Fibroblast of the aortic adventitia (primary cell): ENCODE results near the gene TRIM37. TPM values are rescaled to one million over a fixed set of nuclear protein-coding genes. Genes with fewer than 3 reads are reported as not detected.
A peak's percentile ranks its signal among the peaks of the same experiment; 100 is the strongest.

Experiments
- DNase-seq: peaks from one replicate; pipeline ENCODE4 v3.0.0-alpha.2; 2010; ENCODE audit warnings: low read depth
- H3K4me3 ChIP-seq: 2 replicates; pipeline ENCODE4 v1.5.1; 2011; ENCODE audit warnings: low read depth, mild to moderate bottlenecking, control low read depth, low read length, moderate library complexity
- CTCF ChIP-seq: IDR thresholded peaks from 2 replicates; pipeline ENCODE4 v1.5.1; 2011; ENCODE audit warnings: mild to moderate bottlenecking, low read length, control low read depth, inconsistent platforms; ENCODE audit not compliant: insufficient read depth
- total RNA-seq: library from RNA; depleted of rRNA; stranded (reverse); fragments of >200 nt; gene quantifications from 2 replicates; pipeline ENCODE4 v1.2.3, GENCODE V29; 2012; ENCODE audit warnings: low replicate concordance

Gene TRIM37
- total RNA-seq, 1 donor = 42.0 TPM

- no peak for TF ChIP-seq CTCF
- no peak overlapping the region for H3K4me3 ChIP-seq
- DNase-seq = peak; percentile 8
These were observed 114.9 kb downstream of the TRIM37 start for GRCh38 chr17:58991718-58992331.

- H3K4me3 ChIP-seq = no peak overlapping the region
- DNase-seq = no peak
- TF ChIP-seq CTCF = no peak
These were observed 117.1 kb downstream of the TRIM37 start for GRCh38 chr17:58989629-58990028.

GRCh38 chr17:58985971-58986370 lies 120.7 kb downstream of the TRIM37 start:
- TF ChIP-seq CTCF = no peak
- H3K4me3 ChIP-seq = no peak overlapping the region
- DNase-seq = no peak

GRCh38 chr17:58985367-58985766 lies 121.3 kb downstream of the TRIM37 start:
- no peak overlapping the region for H3K4me3 ChIP-seq
- TF ChIP-seq CTCF = no peak
- DNase-seq = no peak

- no peak overlapping the region for H3K4me3 ChIP-seq
- no peak for DNase-seq
- TF ChIP-seq CTCF = no peak
These were observed 124.1 kb downstream of the TRIM37 start for GRCh38 chr17:58982626-58983025.

- no peak for DNase-seq
- TF ChIP-seq CTCF = no peak
- H3K4me3 ChIP-seq = no peak overlapping the region
These were observed 125.8 kb downstream of the TRIM37 start for GRCh38 chr17:58980706-58981481.

GRCh38 chr17:58976541-58976940 lies 130.1 kb downstream of the TRIM37 start:
- no peak for DNase-seq
- H3K4me3 ChIP-seq = no peak overlapping the region
- no peak for TF ChIP-seq CTCF
